ENCODE results near the gene PHF12.
A peak's percentile ranks its signal among the peaks of the same experiment; 100 is the strongest.

The PHF12 gene

GRCh38 chr17:28975646-28976045, 24.3 kb upstream of the PHF12 start:
- DNase-seq, result peak in 10 of 56 donors; percentile 5 to 38 (median 20)

- DNase-seq, result no peak
Observed at GRCh38 chr17:28975031-28975430, 23.7 kb upstream of the PHF12 start.

- DNase-seq, result no peak
Observed at GRCh38 chr17:28974451-28974850, 23.1 kb upstream of the PHF12 start.

- peak in 18 of 56 donors; percentile 8 to 53 (median 31) for DNase-seq
Observed at GRCh38 chr17:28973425-28973824, 22.1 kb upstream of the PHF12 start.

GRCh38 chr17:28972437-28972836, 21.1 kb upstream of the PHF12 start:
- DNase-seq, result peak in 1 of 56 donors; percentile 8

- DNase-seq, result peak in 26 of 56 donors; percentile 6 to 64 (median 28)
Observed at GRCh38 chr17:28970879-28971278, 19.6 kb upstream of the PHF12 start.

- DNase-seq, result no peak
Observed at GRCh38 chr17:28969706-28970393, 18.5 kb upstream of the PHF12 start.

GRCh38 chr17:28968914-28969295, 17.6 kb upstream of the PHF12 start:
- DNase-seq, result no peak

- DNase-seq, result peak in 7 of 56 donors; percentile 19 to 42 (median 35)
Observed at GRCh38 chr17:28968231-28968913, 17.1 kb upstream of the PHF12 start.

GRCh38 chr17:28967221-28968135, 16.2 kb upstream of the PHF12 start:
- DNase-seq, result peak in 12 of 56 donors; percentile 7 to 51 (median 26)

- DNase-seq, result no peak
Observed at GRCh38 chr17:28963841-28964240, 12.5 kb upstream of the PHF12 start.

GRCh38 chr17:28963055-28963611, 11.8 kb upstream of the PHF12 start:
- no peak for DNase-seq

- no peak for DNase-seq
Observed at GRCh38 chr17:28961391-28961790, 10.1 kb upstream of the PHF12 start.

GRCh38 chr17:28960256-28961061, 9.1 kb upstream of the PHF12 start:
- no peak for DNase-seq

GRCh38 chr17:28959471-28959871, 8.2 kb upstream of the PHF12 start:
- DNase-seq, result no peak

- no peak for DNase-seq
Observed at GRCh38 chr17:28958820-28959455, 7.6 kb upstream of the PHF12 start.

GRCh38 chr17:28957992-28958355, 6.7 kb upstream of the PHF12 start:
- DNase-seq, result no peak

- DNase-seq, result no peak
Observed at GRCh38 chr17:28957277-28957991, 6.1 kb upstream of the PHF12 start.

- no peak for DNase-seq
Observed at GRCh38 chr17:28956861-28957260, 5.5 kb upstream of the PHF12 start.

GRCh38 chr17:28956112-28956511, 4.8 kb upstream of the PHF12 start:
- no peak for DNase-seq

Measured in amygdala (tissue), 56 donors.